Transverse colon (tissue), 3 donors: ENCODE measurements around the gene IDUA.

ENCODE experiments used
- CTCF ChIP-seq, 5 experiments: fragments of 200-600 bp in 3 of 5; fragments of 450-650 bp in 2 of 5; sonication (generic) in 3 of 5; IDR thresholded peaks; 1 replicate in 2 of 5; 2 replicates in 3 of 5; pipeline ENCODE4 v1.5.1; 2016 to 2017; ENCODE audit warnings: antibody characterized with exemption in 5 of 5, inconsistent platforms in 3 of 5, mild to moderate bottlenecking in 2 of 5, moderate library complexity in 1 of 5
- EP300 ChIP-seq: sonication (generic); formaldehyde crosslinking; IDR thresholded peaks from one replicate; pipeline ENCODE4 v1.6.1; 2017; ENCODE audit warnings: antibody characterized with exemption, low read depth

GRCh38 chr4:1024882-1025545 is 38.2 kb downstream of the IDUA start:
- TF ChIP-seq CTCF (IDR thresholded peaks at IDR 0.05) (no peak), EP300 (no peak)
